H1 (cell line): Measurements from ENCODE around the gene NR4A3.

Experiments
- CTCF ChIP-seq, 3 experiments: IDR thresholded peaks; 1 replicate in 2 of 3; 2 replicates in 1 of 3; pipeline versions ENCODE4 v1.5.1 to v1.6.1; 2011; ENCODE audit warnings: low read length in 3 of 3, mild to moderate bottlenecking in 3 of 3, inconsistent platforms in 2 of 3, low read depth in 1 of 3, moderate library complexity in 1 of 3; ENCODE audit not compliant: insufficient read depth in 1 of 3; ENCODE audit errors: control extremely low read depth in 1 of 3
- PHF8 ChIP-seq: fragments of 200-600 bp; sonication (generic); conservative IDR thresholded peaks from 2 replicates; pipeline ENCODE4 v1.7.1; 2012; ENCODE audit warnings: low read depth, mild to moderate bottlenecking, inconsistent platforms, low read length, moderate library complexity
- POLR2A ChIP-seq, 2 experiments: IDR thresholded peaks; 1 replicate in 1 of 2; 2 replicates in 1 of 2; pipeline ENCODE4 v1.6.1; 2011; ENCODE audit warnings: low read depth in 2 of 2, low read length in 2 of 2, mild to moderate bottlenecking in 2 of 2; ENCODE audit errors: control extremely low read depth in 1 of 2
- SUZ12 ChIP-seq: fragments of 200-600 bp; sonication (generic); IDR thresholded peaks from 2 replicates; pipeline ENCODE4 v1.6.1; 2012; ENCODE audit warnings: mild to moderate bottlenecking, inconsistent platforms, low read length, moderate library complexity, mixed read lengths
- TAF1 ChIP-seq: IDR thresholded peaks from 2 replicates; pipeline ENCODE4 v1.6.1; 2011; ENCODE audit warnings: mild to moderate bottlenecking, low read depth, low read length

GRCh38 chr9:99840072-99840471 is 18.4 kb downstream of the NR4A3 start:
- TF ChIP-seq PHF8: no peak
- no peak for TF ChIP-seq CTCF (IDR thresholded peaks at IDR 0.05; ENCODE audit: control extremely low read depth in 1 of 3, insufficient read depth in 1 of 3, low read depth in 1 of 3, low read length in 3 of 3)
- TF ChIP-seq SUZ12: no peak
- no peak for TF ChIP-seq TAF1
- no peak for TF ChIP-seq POLR2A (IDR thresholded peaks at IDR 0.05; ENCODE audit: control extremely low read depth in 1 of 2, low read depth in 2 of 2, low read length in 2 of 2)
